ENCODE measurements around the gene MTM1. TPM values are rescaled to one million over a fixed set of nuclear protein-coding genes. Genes with fewer than 3 reads are reported as not detected.

The MTM1 gene
- total and polyA plus RNA-seq, 9 of the 15 experiments (the other 6 are each of a cell fraction or from before 2014, with no cell fraction given): 5.6 to 13.3 (median 9.5) TPM

- TF ChIP-seq CHD7 (IDR thresholded peaks at IDR 0.05; ENCODE audit: low read depth, low read length) (no peak), GTF2E2 (tag; IDR thresholded peaks at IDR 0.05) (no peak), ZNF707 (CRISPR knock-in tag; conservative IDR thresholded peaks at IDR 0.05) (no peak), TEAD1 (CRISPR knock-in tag; IDR thresholded peaks at IDR 0.05) (no peak)
These were observed 8.8 kb downstream of the MTM1 start (continued) for GRCh38 chrX:150577174-150577573.
